Activated CD8-positive, alpha-beta T cell treated with anti-CD3 and anti-CD28 coated beads, Interleukin-2, amount 10 ng/mL, durations not matched to agents 7 days and 5 days (primary cell): ENCODE data around the gene ARL6IP4. TPM values are rescaled to one million over a fixed set of nuclear protein-coding genes. Genes with fewer than 3 reads are reported as not detected.
A peak's percentile ranks its signal among the peaks of the same experiment; 100 is the strongest.

Experiments used
- ATAC-seq: fragments of 150-1000 bp; cut with Tn5 transposase; one replicate; pipeline ENCODE4 v1.10.0; 2021; ENCODE audit warnings: moderate library complexity
- CTCF ChIA-PET: fragments of 350-600 bp; sonication (Branson Sonifier 250); formaldehyde crosslinking; loops from one replicate; lab custom pipeline; 2021; ENCODE audit warnings: antibody characterized with exemption; lab: Charles Lee
- POLR2A ChIA-PET: fragments of 350-600 bp; sonication (Branson Sonifier 250); formaldehyde crosslinking; loops from one replicate; lab custom pipeline; 2021; ENCODE audit warnings: antibody characterized with exemption; lab: Charles Lee
- DNase-seq: peaks from one replicate; pipeline ENCODE4 v3.0.0-alpha.2; 2020
- H3K27ac Mint-ChIP-seq: one replicate; pipeline ENCODE4 v1.8.0; 2021; ENCODE audit warnings: mild to moderate bottlenecking, mixed read lengths
- H3K27me3 Mint-ChIP-seq: one replicate; pipeline ENCODE4 v1.8.0; 2021; ENCODE audit warnings: low read depth, mixed read lengths
- H3K36me3 Mint-ChIP-seq: one replicate; pipeline ENCODE4 v1.8.0; 2021; ENCODE audit warnings: low read depth, mixed read lengths
- H3K4me1 Mint-ChIP-seq: one replicate; pipeline ENCODE4 v1.8.0; 2021; ENCODE audit warnings: low read depth, mixed read lengths
- H3K4me3 Mint-ChIP-seq: one replicate; pipeline ENCODE4 v1.8.0; 2021; ENCODE audit warnings: mild to moderate bottlenecking, mixed read lengths
- H3K9me3 Mint-ChIP-seq: one replicate; pipeline ENCODE4 v1.8.0; 2022; ENCODE audit warnings: mixed read lengths; ENCODE audit not compliant: insufficient read depth
- microRNA-seq: library from miRNA; unstranded; fragments of <30 nt; microRNA quantifications from one replicate; pipeline ENCODE4 v1.2.0, GENCODE V29; 2022
- total RNA-seq, 2 experiments: library from RNA; stranded (reverse); gene quantifications; one replicate each; pipeline ENCODE4 v1.2.3, GENCODE V29; 2021

ARL6IP4 gene
- total RNA-seq, 2 experiments from 2014 or later: 204 to 213 TPM

DNA sequence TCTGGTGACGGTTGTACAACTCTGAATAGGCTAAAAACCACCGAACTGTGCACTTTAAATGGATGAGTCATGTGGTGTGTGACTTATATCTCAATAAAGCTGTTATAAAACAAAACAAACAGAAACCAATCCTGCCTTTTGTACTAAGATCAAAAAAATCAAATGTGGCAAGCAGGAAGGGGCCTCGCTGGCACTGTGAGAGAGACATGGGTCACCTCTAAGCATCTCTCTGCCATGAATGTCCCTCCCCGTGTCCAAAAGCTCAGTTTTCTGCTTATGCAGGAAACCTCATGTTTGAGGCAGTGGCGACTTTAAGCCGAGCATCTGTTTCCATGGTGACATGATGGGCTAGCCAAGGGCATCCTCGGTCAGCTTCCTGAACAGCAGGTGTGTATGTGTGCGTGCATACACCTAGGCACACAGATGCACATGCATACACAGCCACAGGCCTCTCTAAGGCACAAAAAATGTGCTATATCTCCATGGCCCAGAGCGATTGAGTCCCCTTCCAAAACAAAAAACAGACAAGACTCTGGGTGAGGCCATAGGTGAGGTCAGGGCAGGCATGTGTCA, 44.4 kb downstream of the ARL6IP4 start:
- POLR2A ChIA-PET: interaction anchor here (0.6 to 0.9 kb wide), 2 partner anchors 50 to 208 kb away, joined by 3 read pairs; no protein-coding TSS in a partner anchor
- H3K27me3 Mint-ChIP-seq: no peaks in the 10 kb centered on the region
- CTCF ChIA-PET: interaction anchor here (1.2 to 1.3 kb wide), 2 partner anchors 17 to 19 kb away, joined by 3 read pairs; no protein-coding TSS in a partner anchor
- H3K4me1 Mint-ChIP-seq: peaks cover 17% of the 10 kb centered on the region
- ATAC-seq (peak; percentile 62), DNase-seq (peak; percentile 31)
- no peak overlapping the region for H3K4me3 Mint-ChIP-seq
- no peaks in the 10 kb centered on the region for H3K9me3 Mint-ChIP-seq
- H3K27ac Mint-ChIP-seq: peak overlapping the region; percentile 18
- H3K36me3 Mint-ChIP-seq: no peaks in the 10 kb centered on the region

DNA sequence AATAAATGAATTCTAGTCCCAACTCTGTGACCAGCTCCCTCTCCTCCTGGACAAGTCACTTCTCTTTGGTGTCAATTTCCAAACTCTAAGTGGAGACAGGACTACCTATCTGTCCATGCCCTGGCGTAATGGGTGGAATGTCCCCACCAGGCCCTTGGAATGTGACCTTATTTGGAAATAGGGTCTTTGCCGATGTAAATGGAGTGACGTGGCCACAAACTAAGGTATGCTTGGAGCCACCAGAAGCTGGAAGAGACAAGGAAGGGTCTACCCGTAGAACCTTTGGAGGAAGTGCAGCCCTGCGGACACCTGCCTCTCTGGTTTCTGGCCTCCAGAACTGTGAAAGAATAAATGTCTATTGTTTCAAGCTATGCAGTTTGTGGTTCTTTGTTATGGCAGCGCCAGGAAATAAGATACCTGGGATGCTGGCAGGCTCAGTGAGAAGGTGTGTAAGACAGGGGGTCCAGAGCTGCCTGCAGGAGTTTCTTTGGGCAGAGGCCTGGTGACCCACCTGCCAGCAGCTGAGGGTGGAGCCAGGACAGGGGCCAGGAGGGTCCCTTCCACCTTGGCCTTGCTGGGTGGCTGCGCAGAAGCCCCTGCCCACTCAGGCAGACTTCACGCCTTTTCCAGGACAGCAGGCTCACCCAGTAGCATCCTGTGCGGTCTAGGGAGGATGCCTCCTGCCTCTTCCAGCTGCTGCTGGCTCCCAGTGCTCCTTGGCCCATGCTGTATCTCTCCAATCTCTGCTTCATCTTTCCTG, 45.8 kb downstream of the ARL6IP4 start:
- H3K27ac Mint-ChIP-seq: no peak overlapping the region
- no peaks in the 10 kb centered on the region for H3K36me3 Mint-ChIP-seq
- ChIA-PET CTCF (interaction anchor here (1.1 kb wide), 1 partner anchor 11 kb away, joined by 3 read pairs; no protein-coding TSS in a partner anchor), POLR2A (interaction anchor here (0.8 kb wide), 1 partner anchor 81 kb away, joined by 4 read pairs; no protein-coding TSS in a partner anchor)
- no peak overlapping the region for H3K4me3 Mint-ChIP-seq
- peaks cover 17% of the 10 kb centered on the region for H3K4me1 Mint-ChIP-seq
- H3K27me3 Mint-ChIP-seq: no peaks in the 10 kb centered on the region
- no peaks in the 10 kb centered on the region for H3K9me3 Mint-ChIP-seq
- ATAC-seq: no peak
- DNase-seq: no peak

DNA sequence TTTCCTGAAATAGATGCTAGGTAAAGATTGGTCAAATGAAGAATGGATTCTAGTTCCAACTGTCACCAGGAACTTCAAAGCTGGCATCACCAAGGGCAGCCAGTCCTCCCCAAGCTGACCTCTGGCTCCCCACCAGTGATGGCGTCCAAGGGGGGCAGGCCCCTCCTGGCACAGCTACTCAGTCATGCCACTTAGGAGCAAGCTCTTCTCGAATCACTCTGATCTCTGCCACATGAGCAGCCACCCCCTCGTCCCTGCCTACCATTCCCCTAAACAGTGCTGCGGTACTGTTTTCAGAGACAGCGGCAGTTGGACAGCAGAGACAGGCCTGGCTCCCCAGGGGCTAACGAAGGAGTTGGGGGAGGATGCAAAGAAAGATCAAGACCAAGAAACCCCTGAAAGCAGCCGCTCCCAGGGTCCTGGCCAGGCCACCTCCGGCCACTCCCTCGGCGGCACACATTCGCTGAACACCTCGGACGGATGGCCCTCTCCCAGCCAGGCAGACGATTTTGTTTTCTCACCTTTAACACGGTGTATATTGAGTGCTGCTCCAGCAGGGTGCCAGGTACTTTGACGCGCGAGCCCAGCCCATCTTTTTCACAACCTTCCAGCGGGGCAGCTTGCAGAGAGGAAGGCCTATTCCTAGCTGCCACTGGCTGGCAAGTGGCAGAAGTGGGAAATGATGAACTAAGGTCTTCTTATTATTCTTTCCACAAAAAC, 47.4 kb downstream of the ARL6IP4 start:
- H3K9me3 Mint-ChIP-seq: no peaks in the 10 kb centered on the region
- H3K36me3 Mint-ChIP-seq: peaks cover 2% of the 10 kb centered on the region
- H3K4me3 Mint-ChIP-seq: no peak overlapping the region
- ChIA-PET POLR2A (no interaction called here), CTCF (interaction anchor here (1.1 kb wide), 1 partner anchor 9 kb away, joined by 3 read pairs; no protein-coding TSS in a partner anchor)
- H3K27me3 Mint-ChIP-seq: no peaks in the 10 kb centered on the region
- DNase-seq (no peak), ATAC-seq (no peak)
- H3K27ac Mint-ChIP-seq: no peak overlapping the region
- peaks cover 17% of the 10 kb centered on the region for H3K4me1 Mint-ChIP-seq

DNA sequence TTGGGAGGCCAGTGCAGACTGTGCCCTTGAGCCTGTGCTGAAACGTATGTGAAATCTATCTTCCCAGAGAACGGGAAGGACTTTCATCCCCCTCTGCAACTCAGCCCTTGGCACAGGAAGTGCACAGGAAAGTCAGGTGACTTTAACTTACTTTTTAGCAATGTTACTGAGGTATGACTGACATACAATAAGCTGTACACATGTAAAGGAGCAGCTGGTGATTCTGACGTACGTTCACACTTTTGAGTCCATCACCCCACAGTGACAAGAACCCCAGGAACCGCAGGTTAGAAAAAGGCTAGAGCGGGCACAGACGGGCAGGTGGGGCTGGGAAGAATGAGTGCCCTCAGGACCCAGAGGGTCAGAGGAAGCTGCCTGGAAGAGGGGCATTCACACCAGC, 48.0 kb downstream of the ARL6IP4 start:
- CTCF ChIA-PET: no interaction called here
- ATAC-seq: no peak
- Mint-ChIP-seq H3K36me3 (peaks cover 5% of the 10 kb centered on the region), H3K4me1 (peaks cover 23% of the 10 kb centered on the region), H3K9me3 (no peaks in the 10 kb centered on the region), H3K27ac (peak overlapping the region; percentile 39), H3K4me3 (no peak overlapping the region), H3K27me3 (no peaks in the 10 kb centered on the region)
- POLR2A ChIA-PET: no interaction called here
- DNase-seq: no peak

- peaks cover 9% of the 10 kb centered on the region for H3K36me3 Mint-ChIP-seq
- no peaks in the 10 kb centered on the region for H3K27me3 Mint-ChIP-seq
- POLR2A ChIA-PET: no interaction called here
- peaks cover 28% of the 10 kb centered on the region for H3K4me1 Mint-ChIP-seq
- CTCF ChIA-PET: interaction anchor here (0.7 kb wide), 1 partner anchor 10 kb away, joined by 3 read pairs; no protein-coding TSS in a partner anchor
- DNase-seq (no peak), ATAC-seq (no peak)
- H3K27ac Mint-ChIP-seq: peak overlapping the region; percentile 1
- no peaks in the 10 kb centered on the region for H3K9me3 Mint-ChIP-seq
- H3K4me3 Mint-ChIP-seq: no peak overlapping the region
Observed at GRCh38 chr12:123029550-123029949, 49.1 kb downstream of the ARL6IP4 start.

GRCh38 chr12:123030686-123031085, 50.2 kb downstream of the ARL6IP4 start:
- H3K4me3 Mint-ChIP-seq: no peak overlapping the region
- H3K4me1 Mint-ChIP-seq: peaks cover 27% of the 10 kb centered on the region
- peaks cover 9% of the 10 kb centered on the region for H3K36me3 Mint-ChIP-seq
- POLR2A ChIA-PET: no interaction called here
- ATAC-seq (no peak), DNase-seq (no peak)
- no peak overlapping the region for H3K27ac Mint-ChIP-seq
- H3K9me3 Mint-ChIP-seq: no peaks in the 10 kb centered on the region
- no peaks in the 10 kb centered on the region for H3K27me3 Mint-ChIP-seq
- CTCF ChIA-PET: interaction anchor here (2.6 kb wide), 1 partner anchor 45 kb away, joined by 7 read pairs; no protein-coding TSS in a partner anchor

GRCh38 chr12:123031171-123031845, 50.8 kb downstream of the ARL6IP4 start:
- Mint-ChIP-seq H3K4me1 (peaks cover 27% of the 10 kb centered on the region), H3K36me3 (peaks cover 9% of the 10 kb centered on the region), H3K27ac (no peak overlapping the region), H3K4me3 (no peak overlapping the region), H3K9me3 (no peaks in the 10 kb centered on the region), H3K27me3 (no peaks in the 10 kb centered on the region)
- POLR2A ChIA-PET: no interaction called here
- DNase-seq: no peak
- CTCF ChIA-PET: interaction anchor here (2.3 to 3.2 kb wide), 3 partner anchors 12 to 207 kb away, joined by 7 to 16 read pairs (median 8); no protein-coding TSS in a partner anchor
- ATAC-seq: no peak

Small RNAs within 50 kb of the gene (microRNA-seq; reads per million reads assigned to microRNA genes)
- gene MIR4304: not detected

Other genes starting within 250 kb of the ARL6IP4 start
- under 1 TPM; 0.08 TPM for gene HCAR1, start 249.8 kb upstream of the ARL6IP4 start, total RNA-seq
- 10 to 100 TPM; 54.6 to 54.9 TPM for gene DENR, start 227.9 kb upstream of the ARL6IP4 start, total RNA-seq
- under 1 TPM; 0.60 to 0.63 TPM for gene CCDC62, start 206.1 kb upstream of the ARL6IP4 start, total RNA-seq
- gene HIP1R, start 145.2 kb upstream of the ARL6IP4 start, total RNA-seq: 10 to 100 TPM; 36.2 to 37.4 TPM
- 10 to 100 TPM; 24.9 to 26.5 TPM for gene VPS37B, start 84.6 kb upstream of the ARL6IP4 start, total RNA-seq
- 1 to 10 TPM; 5.9 to 6.0 TPM for gene ABCB9, start 14.2 kb upstream of the ARL6IP4 start, total RNA-seq
- gene OGFOD2, start 5.4 kb upstream of the ARL6IP4 start, total RNA-seq: 10 to 100 TPM; 24.1 to 27.0 TPM
- gene PITPNM2, start 170.4 kb downstream of the ARL6IP4 start, total RNA-seq: 10 to 100 TPM; 17.7 to 18.3 TPM